NCI-H128 (cell line): ENCODE data around the gene DCLRE1B.

ENCODE experiments used
- DNase-seq: peaks from one replicate; lab custom pipeline; 2025; ENCODE audit not compliant: unreplicated experiment; lab: John Stamatoyannopoulos, UW

Gene DCLRE1B

DNA sequence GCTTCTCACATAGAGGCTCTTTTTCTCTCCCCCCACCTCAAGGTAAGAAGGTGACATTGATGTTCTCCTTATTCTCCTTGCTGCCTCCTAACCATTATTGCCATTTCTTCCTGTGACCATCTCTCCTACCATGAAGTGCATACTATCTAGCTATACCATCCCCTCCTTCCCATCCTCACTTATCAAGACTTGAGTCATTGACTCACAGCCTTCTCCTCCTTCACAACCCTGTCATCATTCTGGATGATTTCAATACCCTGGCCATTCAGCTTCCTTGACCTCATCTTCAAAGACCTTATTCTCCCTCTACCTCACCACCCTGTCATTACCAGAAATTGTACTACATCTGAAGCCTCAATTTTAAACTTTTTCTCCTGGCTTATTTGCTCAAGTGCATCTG, 13.1 kb downstream of the DCLRE1B start:
- no peak for DNase-seq

DNA sequence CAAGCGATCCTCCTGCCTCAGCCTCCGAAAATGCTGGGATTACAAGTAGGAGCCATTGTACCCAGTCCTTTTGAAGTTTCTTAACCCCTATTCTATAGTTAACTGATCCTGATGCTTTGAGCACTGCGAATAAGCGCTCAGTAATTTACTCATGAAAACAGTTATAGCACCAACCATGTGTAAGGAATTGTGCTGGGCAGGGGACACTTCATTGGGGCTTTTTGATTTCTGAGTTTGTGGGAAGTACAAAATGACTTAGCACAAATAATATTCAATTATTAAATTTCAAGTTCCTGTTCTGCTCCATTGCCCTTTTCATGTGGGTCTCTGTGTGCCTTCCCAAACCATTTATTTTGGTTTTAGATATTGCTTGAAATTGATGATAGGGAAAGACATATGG, 17.8 kb downstream of the DCLRE1B start:
- DNase-seq, result no peak

DNA sequence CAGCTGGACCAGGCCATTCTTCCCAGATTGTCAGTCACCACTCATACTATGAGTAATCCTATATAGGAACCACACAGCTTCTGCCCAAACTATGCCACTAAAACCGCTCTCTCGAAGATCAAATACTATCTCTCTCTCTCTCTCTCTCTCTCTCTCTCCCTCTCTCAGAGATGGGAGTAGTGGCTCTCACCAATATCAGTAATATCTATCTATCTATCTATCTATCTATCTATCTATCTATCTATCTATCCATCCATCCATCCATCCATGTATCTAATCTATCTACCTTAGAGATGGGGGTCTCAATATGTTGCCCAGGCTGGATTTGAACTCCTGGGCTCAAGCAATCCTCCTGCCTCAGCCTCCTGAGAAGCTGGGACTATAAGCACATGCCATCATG, 19.3 kb downstream of the DCLRE1B start:
- no peak for DNase-seq

DNA sequence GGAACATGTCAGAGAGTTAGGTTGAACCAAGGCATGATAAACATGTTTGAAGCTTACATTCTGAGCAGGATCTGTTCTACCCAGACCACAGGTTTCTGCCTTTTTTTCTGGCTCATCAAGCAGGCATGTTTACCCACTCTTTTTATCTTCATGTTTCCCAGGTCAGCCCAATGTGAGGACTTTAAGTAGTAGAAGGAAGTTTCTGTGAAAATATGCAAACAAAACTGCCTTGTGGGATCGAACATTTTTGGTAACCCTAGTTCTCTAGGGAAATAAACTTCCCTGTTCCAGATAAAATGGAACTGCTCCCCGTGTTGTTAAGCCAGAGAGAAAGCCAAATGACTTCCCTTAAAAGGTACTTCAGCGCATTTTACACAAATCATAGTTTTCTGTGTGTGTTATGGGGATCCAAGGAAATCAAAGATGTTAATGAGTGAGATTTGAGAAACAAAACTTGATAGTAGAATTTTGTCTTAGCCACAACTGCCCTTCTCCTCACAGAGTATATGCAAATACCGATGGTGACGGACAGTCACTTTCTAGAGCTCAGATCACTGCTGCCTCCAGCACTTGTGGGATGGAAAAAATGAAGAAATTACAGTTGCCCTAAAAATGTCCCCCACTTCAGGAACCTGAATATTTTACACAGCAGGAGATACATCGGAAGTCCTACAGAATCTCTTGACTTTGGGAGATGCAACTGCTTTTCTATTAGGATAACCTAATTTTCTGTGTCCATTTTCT, 23.2 kb downstream of the DCLRE1B start:
- DNase-seq, result no peak

DNA sequence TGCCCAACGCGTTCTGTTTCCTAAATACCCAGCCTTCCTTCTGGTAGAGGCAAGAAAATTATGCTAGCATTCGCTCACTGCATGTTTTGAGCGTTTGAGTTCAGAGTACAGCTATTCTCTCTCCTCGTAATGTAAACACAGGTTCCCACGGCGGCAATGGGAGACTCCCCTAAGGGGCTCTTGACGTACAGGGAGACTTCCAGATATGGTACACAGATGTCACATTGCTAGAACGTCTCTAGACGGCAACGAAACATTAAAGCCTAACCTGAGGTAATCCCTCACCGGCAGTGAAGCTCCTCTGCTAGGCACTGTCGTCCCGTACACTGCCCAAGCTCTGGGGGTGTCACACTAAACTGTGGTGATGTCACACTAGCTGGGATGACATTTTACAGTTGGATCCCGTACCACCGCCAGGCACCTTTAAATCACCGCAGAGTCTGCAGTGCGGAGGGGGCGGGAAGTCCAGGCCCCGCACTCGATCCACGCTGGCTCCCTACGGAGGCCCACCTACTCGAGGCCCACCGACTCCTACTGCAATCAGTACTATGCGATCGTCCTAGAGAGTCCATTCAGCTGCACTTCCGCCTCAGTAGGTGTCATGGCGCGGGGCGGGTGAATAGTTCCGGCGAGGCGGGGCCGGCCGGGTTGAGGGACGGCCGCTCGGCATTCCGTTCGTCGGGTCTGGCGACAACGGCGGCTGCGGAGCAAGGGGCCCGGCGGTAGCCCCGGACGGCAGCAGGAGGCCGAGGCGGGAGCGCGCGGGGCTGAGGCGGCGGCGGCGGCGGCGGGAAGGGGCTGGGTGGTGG, 24.0 kb downstream of the DCLRE1B start, which contains the start of gene HIPK1:
HIPK1 (plus strand) TSS at position 384 of the 809 bp plus-strand sequence.
- peak; percentile 72 for DNase-seq

DNA sequence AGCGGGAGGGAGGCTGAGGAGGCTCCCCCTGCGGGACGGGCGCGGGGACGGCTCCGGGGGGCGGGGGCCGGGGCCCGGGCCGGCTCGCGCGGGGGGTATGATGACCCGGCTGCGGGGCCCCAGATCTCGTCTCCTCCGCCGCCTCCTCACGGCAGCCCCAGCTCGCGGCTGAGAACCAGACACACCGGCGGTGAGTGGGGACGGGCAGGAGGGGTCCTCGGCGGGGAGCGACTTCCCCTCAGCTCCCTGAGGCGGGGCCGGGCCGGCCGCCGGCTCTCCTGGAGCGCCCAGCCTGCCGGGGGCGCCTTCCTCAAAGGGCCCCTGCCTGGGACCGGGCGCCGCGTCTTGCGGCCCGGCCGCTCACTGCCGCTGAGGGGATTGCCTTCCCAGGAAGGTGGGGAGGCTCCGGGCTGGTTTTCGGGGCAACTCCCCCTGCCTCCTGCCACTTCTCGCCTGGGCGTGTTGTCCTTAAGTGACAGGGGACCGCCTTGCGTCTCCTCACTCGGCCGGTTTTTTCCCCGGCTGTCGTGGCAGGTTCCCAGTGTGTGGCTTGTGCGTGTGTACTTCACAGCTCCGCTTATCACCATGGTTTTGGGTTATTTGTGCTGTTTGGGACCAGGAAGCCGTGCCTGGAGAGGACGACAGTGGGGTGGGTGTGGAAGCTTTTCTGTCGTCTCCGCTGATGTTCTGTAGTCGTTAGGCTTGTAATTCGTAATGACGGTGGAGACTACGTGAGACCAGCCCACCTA, 24.8 kb downstream of the DCLRE1B start:
- DNase-seq, result no peak

DNA sequence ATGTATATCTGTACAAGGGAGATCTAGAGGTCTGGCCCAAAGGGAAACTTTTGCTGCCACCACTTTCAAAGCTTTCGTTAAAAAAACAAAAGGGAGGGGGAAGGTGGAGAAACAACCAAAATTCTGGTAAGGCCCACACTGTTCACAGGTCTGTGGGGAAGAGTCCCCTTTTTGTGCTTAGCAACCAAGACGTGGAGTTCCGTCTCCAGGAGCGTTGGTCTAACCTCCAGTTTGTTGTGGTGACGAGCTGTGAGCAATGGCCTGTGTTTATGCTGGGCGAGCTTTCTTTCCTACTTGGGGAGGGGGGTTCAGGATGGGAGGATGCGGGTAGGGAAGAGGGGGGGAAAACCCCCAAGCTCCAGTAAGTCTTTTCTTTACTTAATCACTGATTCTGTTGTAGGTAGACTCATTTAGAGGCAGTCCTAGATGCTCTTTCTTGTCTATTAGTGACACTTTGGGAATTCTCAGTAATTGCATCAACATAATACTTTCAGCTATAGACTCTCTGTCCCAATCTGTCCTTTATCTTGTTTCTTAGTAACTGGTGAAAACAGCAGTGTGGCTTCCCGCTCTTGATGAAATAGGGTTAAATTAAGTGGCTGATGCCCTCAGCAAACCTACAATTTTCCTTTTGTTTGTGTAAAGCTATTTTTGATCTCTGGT, 25.5 kb downstream of the DCLRE1B start:
- no peak for DNase-seq

DNA sequence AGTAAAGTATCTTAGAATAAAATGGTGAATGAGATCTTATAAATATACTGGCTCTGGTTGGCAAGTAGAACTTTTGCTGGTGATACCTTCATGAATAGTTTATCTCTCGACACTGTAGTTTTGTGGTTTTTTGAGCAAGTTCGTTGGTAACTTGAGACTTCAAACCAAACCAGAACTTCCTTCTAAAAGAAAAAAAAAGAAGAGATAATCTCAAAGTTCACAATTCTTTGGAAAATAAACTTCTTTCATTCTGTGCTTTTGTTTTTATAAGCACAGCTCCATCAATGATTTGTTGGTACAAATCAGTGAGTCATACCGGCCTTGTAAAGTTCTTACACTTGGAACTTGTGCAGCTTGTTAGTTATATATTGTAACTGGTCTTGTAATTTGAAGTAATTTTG, 26.3 kb downstream of the DCLRE1B start:
- no peak for DNase-seq

DNA sequence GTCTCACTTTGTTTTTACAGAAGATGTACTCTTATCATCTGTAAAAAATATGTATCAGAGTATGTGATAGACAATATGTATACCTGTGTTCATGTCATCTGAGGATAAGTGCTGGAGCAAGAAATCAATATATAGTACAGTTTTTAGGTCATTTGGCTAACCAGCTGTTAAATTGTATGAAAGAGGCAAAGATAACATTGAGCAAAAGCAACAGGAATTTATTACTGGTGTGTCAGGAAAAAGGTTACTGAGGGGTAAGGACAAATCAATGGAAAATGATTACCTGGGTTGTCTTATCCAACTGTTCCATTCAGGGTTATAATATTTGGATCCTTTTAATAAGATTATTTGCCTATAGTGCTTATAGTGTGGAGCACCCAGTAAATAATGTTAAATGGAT, 28.9 kb downstream of the DCLRE1B start:
- no peak for DNase-seq

DNA sequence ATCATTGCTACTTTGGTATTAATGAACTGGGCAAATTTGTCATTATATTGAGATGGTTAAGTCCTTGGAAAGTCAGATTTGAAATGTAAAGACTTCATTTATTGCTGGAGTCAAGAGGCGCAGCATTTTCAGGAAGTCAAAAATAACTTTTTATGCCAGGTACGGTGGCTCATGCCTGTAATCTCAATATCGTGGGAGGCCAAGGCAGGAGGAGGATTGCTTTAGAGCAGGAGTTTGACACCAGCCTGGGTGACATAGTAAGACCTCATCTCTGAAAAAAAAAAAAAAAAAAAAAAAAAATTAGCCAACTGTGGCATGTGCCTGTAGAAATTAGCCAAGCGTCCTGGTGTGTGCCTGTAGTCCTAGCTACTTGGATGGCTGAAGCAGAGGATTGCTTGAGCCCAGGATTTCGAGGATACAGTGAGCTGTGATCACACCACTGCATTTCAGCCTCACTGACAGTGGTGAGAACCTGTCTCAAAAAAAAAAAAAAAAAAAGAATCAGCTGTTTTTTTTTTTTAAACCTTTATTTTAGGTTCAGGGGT, 29.5 kb downstream of the DCLRE1B start:
- no peak for DNase-seq

DNA sequence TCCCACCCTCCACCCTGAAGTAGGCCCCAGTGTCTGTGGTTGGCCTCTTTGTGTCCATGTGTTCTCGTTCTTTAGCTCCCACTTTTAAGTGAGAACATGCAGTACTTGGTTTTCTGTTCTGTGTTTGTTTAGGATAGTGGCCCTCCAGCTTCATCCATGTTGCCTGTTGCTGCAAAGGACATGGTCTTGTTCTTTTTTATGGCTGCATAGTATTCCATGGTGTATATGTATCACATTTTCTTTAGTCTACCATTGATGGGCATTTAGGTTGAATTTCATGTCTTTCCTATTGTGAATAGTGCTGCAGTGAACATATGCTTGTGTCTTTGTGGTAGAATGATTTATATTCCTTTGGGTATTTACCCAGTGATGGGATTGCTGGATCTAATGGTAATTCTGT, 30.1 kb downstream of the DCLRE1B start:
- no peak for DNase-seq

DNA sequence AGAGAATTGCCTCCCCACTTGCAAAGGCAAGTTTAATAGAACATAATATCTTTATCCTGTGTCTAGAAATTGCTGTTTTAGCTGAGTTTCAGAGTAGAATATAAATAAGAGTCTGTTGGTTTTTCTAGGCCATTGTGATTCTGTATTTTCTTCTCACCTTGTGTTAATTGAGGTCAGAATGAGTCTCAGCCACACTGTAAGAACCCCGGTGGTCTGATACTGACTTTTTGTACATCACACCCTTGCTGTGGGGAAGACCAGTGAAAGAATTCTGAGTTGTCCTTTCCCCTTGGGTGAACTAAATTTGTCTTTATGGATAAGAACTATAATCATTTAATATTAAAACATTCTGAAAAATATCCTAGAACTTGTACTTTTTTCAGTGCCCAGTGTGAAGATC, 30.8 kb downstream of the DCLRE1B start:
- no peak for DNase-seq

DNA sequence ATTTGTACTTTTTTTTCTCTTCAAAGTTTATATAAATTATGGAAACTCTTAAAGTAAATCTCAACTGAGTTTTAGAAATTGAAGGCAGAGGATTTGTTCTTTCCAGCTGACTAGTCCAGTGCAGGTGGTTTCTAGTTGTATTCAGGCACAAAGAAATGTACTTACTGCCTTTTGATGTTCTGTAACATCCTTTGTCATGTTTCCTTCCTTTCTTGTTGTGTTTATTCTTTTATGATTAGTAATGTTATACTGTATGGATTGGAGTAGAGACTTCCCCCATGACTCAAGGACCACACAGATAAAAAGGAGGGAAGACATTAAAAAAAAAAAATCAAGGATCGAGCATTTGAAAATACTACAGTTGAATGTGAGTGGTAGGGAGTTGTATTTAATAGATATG, 32.0 kb downstream of the DCLRE1B start:
- no peak for DNase-seq

DNA sequence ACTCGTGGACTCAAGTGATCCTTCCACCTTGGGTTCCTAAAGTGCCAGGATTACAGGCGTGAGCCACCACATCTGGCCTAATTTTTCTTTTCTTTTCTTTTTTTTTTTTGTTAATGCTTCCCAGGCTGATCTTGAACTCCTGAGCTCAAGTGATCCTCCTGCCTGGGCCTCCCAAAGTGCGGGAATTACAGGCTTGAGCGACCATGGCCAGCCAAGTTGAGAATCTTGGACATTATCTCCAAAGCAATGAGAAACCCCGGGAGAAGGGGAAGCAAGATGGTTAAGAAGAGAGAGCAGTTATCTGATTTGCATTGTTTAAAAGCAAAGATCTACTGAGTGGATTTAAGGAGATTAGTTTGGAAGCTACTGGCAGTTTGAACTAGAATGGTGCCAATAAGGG, 33.1 kb downstream of the DCLRE1B start:
- no peak for DNase-seq

DNA sequence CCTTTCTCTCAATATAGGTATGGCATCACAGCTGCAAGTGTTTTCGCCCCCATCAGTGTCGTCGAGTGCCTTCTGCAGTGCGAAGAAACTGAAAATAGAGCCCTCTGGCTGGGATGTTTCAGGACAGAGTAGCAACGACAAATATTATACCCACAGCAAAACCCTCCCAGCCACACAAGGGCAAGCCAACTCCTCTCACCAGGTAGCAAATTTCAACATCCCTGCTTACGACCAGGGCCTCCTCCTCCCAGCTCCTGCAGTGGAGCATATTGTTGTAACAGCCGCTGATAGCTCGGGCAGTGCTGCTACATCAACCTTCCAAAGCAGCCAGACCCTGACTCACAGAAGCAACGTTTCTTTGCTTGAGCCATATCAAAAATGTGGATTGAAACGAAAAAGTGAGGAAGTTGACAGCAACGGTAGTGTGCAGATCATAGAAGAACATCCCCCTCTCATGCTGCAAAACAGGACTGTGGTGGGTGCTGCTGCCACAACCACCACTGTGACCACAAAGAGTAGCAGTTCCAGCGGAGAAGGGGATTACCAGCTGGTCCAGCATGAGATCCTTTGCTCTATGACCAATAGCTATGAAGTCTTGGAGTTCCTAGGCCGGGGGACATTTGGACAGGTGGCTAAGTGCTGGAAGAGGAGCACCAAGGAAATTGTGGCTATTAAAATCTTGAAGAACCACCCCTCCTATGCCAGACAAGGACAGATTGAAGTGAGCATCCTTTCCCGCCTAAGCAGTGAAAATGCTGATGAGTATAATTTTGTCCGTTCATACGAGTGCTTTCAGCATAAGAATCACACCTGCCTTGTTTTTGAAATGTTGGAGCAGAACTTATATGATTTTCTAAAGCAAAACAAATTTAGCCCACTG, 35.5 kb downstream of the DCLRE1B start:
- DNase-seq, result no peak

DNA sequence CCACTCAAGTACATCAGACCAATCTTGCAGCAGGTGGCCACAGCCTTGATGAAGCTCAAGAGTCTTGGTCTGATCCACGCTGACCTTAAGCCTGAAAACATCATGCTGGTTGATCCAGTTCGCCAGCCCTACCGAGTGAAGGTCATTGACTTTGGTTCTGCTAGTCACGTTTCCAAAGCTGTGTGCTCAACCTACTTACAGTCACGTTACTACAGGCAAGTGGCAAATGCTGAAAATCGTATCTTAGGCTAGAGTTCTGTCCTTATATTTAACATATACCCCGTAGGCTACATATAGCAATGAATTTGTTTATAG, 36.1 kb downstream of the DCLRE1B start:
- DNase-seq, result no peak

DNA sequence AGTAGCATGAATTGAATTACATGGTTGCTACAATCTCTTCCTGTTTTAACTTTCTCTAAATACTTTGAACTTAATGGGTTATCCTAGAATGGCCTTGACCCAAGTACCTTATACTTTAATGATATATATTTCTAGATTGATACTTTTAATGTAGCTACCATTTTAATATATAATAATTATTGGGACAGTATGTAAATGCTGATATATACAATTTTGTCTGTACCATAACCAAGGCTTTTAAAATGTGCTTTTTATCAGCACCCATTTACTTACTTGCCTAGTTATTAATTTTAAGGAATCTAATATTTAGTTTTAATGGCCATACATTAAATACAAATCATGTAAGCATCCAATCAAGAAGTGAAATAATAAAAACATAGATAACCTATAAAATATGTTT, 37.4 kb downstream of the DCLRE1B start:
- no peak for DNase-seq

DNA sequence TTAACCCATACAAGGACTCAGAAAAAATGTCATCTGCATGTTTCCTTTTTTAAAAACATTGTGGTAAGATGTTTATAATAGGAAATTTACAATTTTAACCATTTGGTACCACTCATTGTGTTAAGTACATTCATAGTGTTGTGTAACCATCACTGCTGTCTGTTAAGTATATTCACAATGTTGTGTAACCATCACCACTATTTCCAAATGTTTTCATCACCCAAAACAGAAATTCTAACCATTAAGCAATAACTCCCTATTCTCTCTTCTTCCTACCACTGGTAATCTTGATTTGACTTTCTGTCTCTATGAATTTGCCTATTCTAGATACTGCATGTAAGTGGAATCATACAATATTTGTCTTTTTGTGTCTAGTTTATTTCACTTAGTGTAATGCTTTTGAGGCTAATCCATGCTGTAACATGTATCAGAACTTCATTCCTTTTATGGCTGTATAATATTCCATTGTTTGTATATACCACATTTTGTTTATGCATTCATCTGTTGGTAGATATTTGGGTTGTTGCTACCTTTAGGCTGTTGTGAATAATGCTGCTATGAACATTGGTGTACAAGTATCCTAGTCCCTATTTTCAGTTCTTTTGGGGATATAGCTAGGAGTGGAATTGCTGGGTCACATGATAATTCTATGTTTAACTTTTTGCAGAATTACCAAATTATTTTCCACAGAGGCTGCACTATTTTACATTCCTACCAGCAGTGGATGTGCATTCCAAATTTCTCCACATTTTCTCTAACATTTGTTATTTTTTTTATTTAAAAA, 38.1 kb downstream of the DCLRE1B start:
- no peak for DNase-seq

DNA sequence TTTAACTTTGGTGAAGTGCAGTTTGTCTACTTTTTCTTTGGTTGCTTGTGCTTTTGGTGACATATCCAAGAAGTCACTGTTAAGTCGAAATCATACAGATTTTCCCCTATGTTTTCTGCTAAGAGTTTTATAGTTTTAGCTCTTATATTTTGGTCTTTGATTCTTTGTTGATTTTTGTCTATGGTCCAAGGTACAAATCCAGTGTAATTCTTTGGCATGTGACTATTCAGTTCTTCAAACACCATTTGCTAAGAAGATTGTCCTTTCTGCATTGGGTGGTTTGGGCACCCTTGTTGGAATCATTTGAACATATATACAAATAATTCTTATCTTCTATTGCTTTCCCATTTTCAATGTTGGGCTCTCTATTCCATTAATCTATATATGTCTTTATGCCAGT, 40.2 kb downstream of the DCLRE1B start:
- DNase-seq, result no peak
